Breast epithelium (tissue), 4 donors: Measurements from ENCODE around the gene HDAC7. TPM values are rescaled to one million over a fixed set of nuclear protein-coding genes. Genes with fewer than 3 reads are reported as not detected.
A peak's percentile ranks its signal among the peaks of the same experiment; 100 is the strongest.

Source experiments
- DNase-seq, 2 donors: peaks; one replicate each; pipeline ENCODE4 v3.0.0-alpha.2; 2019; ENCODE audit warnings: low spot score in 2 of 2
- H3K27ac ChIP-seq, 2 donors: fragments of 200-600 bp; sonication (generic) in 1 of 2; one replicate each; pipeline ENCODE4 v1.5.1; 2016 to 2019; ENCODE audit warnings: mild to moderate bottlenecking in 1 of 2
- H3K27me3 ChIP-seq, 2 donors: fragments of 200-600 bp; sonication (generic) in 1 of 2; one replicate each; pipeline versions ENCODE4 v1.5.1 to v1.6.0; 2017 to 2019; ENCODE audit warnings: control low read depth in 1 of 2, mild to moderate bottlenecking in 1 of 2
- H3K36me3 ChIP-seq: fragments of 200-600 bp; one replicate; pipeline ENCODE4 v1.5.1; 2019
- H3K4me1 ChIP-seq, 2 donors: fragments of 200-600 bp; sonication (generic); one replicate each; pipeline ENCODE4 v1.5.1; 2016 to 2019; ENCODE audit warnings: control low read depth in 1 of 2
- H3K4me3 ChIP-seq, 3 donors: fragments of 200-600 bp; sonication (generic); 1 replicate in 2 of 3; 2 replicates in 1 of 3; pipeline ENCODE4 v1.5.1; 2016 to 2019; ENCODE audit warnings: mild to moderate bottlenecking in 3 of 3, moderate library complexity in 2 of 3
- H3K9me3 ChIP-seq, 2 donors: fragments of 200-600 bp; sonication (generic) in 1 of 2; one replicate each; pipeline ENCODE4 v1.5.1; 2016 to 2019; ENCODE audit warnings: control low read depth in 1 of 2
- CTCF ChIP-seq, 3 donors: fragments of 450-650 bp; IDR thresholded peaks; one replicate each; pipeline ENCODE4 v1.5.1; 2016 to 2017; ENCODE audit warnings: antibody characterized with exemption in 3 of 3, mild to moderate bottlenecking in 3 of 3, moderate library complexity in 3 of 3
- POLR2A ChIP-seq: fragments of 450-650 bp; IDR thresholded peaks from one replicate; pipeline ENCODE4 v1.6.1; 2016; ENCODE audit warnings: antibody characterized with exemption, mild to moderate bottlenecking, moderate library complexity
- POLR2AphosphoS5 ChIP-seq, 3 donors: sonication (generic); formaldehyde crosslinking; IDR thresholded peaks; one replicate each; pipeline ENCODE4 v1.6.1; 2017; ENCODE audit warnings: antibody characterized with exemption in 3 of 3
- intact Hi-C: fragments of 100-400 bp; cut with DNase I; formaldehyde crosslinking; loops from one replicate; pipeline ENCODE4 v1.15.1; 2023; ENCODE audit warnings: low total_unique reads
- total RNA-seq, 3 donors: library from RNA; depleted of rRNA; stranded (reverse); fragments of >200 nt; gene quantifications; one replicate each; pipeline ENCODE4 v1.1.0, GENCODE V29; 2016

The HDAC7 gene
- total RNA-seq, 3 donors from 2014 or later: 37.6 to 77.0 (median 44.9) TPM

GRCh38 chr12:47854531-47854930 lies 34.8 kb upstream of the HDAC7 start:
- DNase-seq: no peak
- Histone ChIP-seq H3K9me3 (no peaks in the 10 kb centered on the region), H3K4me3 (no peak overlapping the region), H3K4me1 (no peaks in the 10 kb centered on the region), H3K36me3 (no peaks in the 10 kb centered on the region), H3K27ac (no peak overlapping the region), H3K27me3 (no peaks in the 10 kb centered on the region)
- TF ChIP-seq POLR2A: no peak
- no peak for TF ChIP-seq CTCF (IDR thresholded peaks at IDR 0.05)
- no peak for TF ChIP-seq POLR2AphosphoS5 (IDR thresholded peaks at IDR 0.05)
- intact Hi-C loops: no loop called here

- no peak for DNase-seq
- intact Hi-C loops: no loop called here
- TF ChIP-seq POLR2AphosphoS5 (IDR thresholded peaks at IDR 0.05): no peak
- no peak for TF ChIP-seq CTCF (IDR thresholded peaks at IDR 0.05)
- no peak for TF ChIP-seq POLR2A
Measured at GRCh38 chr12:47852096-47852571, 32.4 kb upstream of the HDAC7 start.

GRCh38 chr12:47851303-47851952 lies 31.7 kb upstream of the HDAC7 start:
- H3K4me3 ChIP-seq: no peak overlapping the region
- H3K9me3 ChIP-seq: no peaks in the 10 kb centered on the region
- TF ChIP-seq POLR2AphosphoS5 (IDR thresholded peaks at IDR 0.05): no peak
- TF ChIP-seq CTCF (IDR thresholded peaks at IDR 0.05): no peak
- TF ChIP-seq POLR2A: no peak
- H3K27ac ChIP-seq: peak overlapping the region in 1 of 2 donors; percentile 7
- H3K36me3 ChIP-seq: no peaks in the 10 kb centered on the region
- no peaks in the 10 kb centered on the region for H3K4me1 ChIP-seq
- intact Hi-C loops: no loop called here
- DNase-seq: no peak
- H3K27me3 ChIP-seq: no peaks in the 10 kb centered on the region

More at GRCh38 chr12:47852096-47852571, 32.4 kb upstream of the HDAC7 start:
- Histone ChIP-seq H3K36me3 (no peaks in the 10 kb centered on the region), H3K27me3 (no peaks in the 10 kb centered on the region), H3K4me1 (no peaks in the 10 kb centered on the region), H3K4me3 (no peak overlapping the region), H3K9me3 (no peaks in the 10 kb centered on the region), H3K27ac (peak overlapping the region; percentile 19 to 21)

GRCh38 chr12:47850153-47851084 lies 30.7 kb upstream of the HDAC7 start:
- Histone ChIP-seq H3K27me3 (no peaks in the 10 kb centered on the region), H3K36me3 (no peaks in the 10 kb centered on the region), H3K9me3 (no peaks in the 10 kb centered on the region), H3K4me1 (no peaks in the 10 kb centered on the region), H3K4me3 (no peak overlapping the region), H3K27ac (no peak overlapping the region)
- DNase-seq: no peak
- intact Hi-C loops: no loop called here
- TF ChIP-seq CTCF (IDR thresholded peaks at IDR 0.05) (no peak), POLR2A (no peak), POLR2AphosphoS5 (IDR thresholded peaks at IDR 0.05) (no peak)

- H3K9me3 ChIP-seq: no peaks in the 10 kb centered on the region
- no peaks in the 10 kb centered on the region for H3K36me3 ChIP-seq
- intact Hi-C loops: no loop called here
- no peaks in the 10 kb centered on the region for H3K4me1 ChIP-seq
- no peak overlapping the region for H3K4me3 ChIP-seq
- TF ChIP-seq CTCF (IDR thresholded peaks at IDR 0.05) (no peak), POLR2A (no peak), POLR2AphosphoS5 (IDR thresholded peaks at IDR 0.05) (no peak)
- DNase-seq: no peak
- H3K27ac ChIP-seq: no peak overlapping the region
- H3K27me3 ChIP-seq: no peaks in the 10 kb centered on the region
Measured at GRCh38 chr12:47849261-47849660, 29.6 kb upstream of the HDAC7 start.
